Sigmoid colon (tissue), 4 donors: ENCODE measurements around the gene IFIT5.

Experiments
- POLR2A ChIP-seq, 2 donors: fragments of 450-650 bp; IDR thresholded peaks; one replicate each; pipeline ENCODE4 v1.6.1; 2016; ENCODE audit warnings: antibody characterized with exemption in 2 of 2, mild to moderate bottlenecking in 2 of 2, moderate library complexity in 2 of 2
- POLR2AphosphoS5 ChIP-seq, 4 donors: sonication (generic); formaldehyde crosslinking; IDR thresholded peaks; one replicate each; pipeline ENCODE4 v1.6.1; 2017; ENCODE audit warnings: antibody characterized with exemption in 4 of 4
- TF ChIP-seq, protein P1 (sequence below), 4 experiments: fragments of 450-650 bp in 3 of 4; fragments of 200-600 bp in 1 of 4; IDR thresholded peaks; one replicate each; pipeline ENCODE4 v1.5.1; 2016 to 2019; ENCODE audit warnings: antibody characterized with exemption in 4 of 4, mild to moderate bottlenecking in 3 of 4, moderate library complexity in 2 of 4

DNA sequence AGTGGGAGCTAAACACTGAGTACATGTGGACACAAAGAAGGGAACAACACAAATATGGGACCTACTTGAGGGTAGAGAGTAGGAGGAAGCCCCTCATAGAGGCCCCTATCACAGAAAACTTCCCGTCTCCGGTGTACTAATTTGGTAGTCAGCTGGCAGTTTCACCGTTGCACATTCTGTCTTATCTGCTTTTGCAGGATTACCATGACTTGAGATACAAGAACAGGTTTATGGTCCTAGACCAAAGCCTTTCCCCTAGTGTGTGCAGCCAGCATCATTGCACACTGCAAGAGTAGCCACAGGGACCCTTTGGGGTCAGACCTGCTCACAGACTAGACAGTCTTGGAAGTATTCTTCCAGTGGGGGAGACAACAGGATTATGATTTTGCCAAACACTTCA, 42.4 kb upstream of the IFIT5 start:
- TF ChIP-seq, protein P1, sequence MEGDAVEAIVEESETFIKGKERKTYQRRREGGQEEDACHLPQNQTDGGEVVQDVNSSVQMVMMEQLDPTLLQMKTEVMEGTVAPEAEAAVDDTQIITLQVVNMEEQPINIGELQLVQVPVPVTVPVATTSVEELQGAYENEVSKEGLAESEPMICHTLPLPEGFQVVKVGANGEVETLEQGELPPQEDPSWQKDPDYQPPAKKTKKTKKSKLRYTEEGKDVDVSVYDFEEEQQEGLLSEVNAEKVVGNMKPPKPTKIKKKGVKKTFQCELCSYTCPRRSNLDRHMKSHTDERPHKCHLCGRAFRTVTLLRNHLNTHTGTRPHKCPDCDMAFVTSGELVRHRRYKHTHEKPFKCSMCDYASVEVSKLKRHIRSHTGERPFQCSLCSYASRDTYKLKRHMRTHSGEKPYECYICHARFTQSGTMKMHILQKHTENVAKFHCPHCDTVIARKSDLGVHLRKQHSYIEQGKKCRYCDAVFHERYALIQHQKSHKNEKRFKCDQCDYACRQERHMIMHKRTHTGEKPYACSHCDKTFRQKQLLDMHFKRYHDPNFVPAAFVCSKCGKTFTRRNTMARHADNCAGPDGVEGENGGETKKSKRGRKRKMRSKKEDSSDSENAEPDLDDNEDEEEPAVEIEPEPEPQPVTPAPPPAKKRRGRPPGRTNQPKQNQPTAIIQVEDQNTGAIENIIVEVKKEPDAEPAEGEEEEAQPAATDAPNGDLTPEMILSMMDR (IDR thresholded peaks at IDR 0.05) = no peak
- TF ChIP-seq POLR2AphosphoS5 (IDR thresholded peaks at IDR 0.05) (no peak), POLR2A (IDR thresholded peaks at IDR 0.05) (no peak)
